H54 (cell line): ENCODE measurements around the gene UAP1L1.

Source experiments
- DNase-seq: peaks from one replicate; pipeline ENCODE4 v3.0.0; 2011; ENCODE audit warnings: low spot score, mixed read lengths; ENCODE audit not compliant: insufficient read length
- FAIRE-seq: peaks from 3 replicates; lab custom pipeline; 2011; peaks lifted over from hg19 to GRCh38; lab: Jason Lieb, UNC
- POLR2A ChIP-seq: IDR thresholded peaks from 2 replicates; pipeline ENCODE4 v1.6.1; 2011; ENCODE audit warnings: low read depth, mild to moderate bottlenecking, low read length

UAP1L1 gene

DNA sequence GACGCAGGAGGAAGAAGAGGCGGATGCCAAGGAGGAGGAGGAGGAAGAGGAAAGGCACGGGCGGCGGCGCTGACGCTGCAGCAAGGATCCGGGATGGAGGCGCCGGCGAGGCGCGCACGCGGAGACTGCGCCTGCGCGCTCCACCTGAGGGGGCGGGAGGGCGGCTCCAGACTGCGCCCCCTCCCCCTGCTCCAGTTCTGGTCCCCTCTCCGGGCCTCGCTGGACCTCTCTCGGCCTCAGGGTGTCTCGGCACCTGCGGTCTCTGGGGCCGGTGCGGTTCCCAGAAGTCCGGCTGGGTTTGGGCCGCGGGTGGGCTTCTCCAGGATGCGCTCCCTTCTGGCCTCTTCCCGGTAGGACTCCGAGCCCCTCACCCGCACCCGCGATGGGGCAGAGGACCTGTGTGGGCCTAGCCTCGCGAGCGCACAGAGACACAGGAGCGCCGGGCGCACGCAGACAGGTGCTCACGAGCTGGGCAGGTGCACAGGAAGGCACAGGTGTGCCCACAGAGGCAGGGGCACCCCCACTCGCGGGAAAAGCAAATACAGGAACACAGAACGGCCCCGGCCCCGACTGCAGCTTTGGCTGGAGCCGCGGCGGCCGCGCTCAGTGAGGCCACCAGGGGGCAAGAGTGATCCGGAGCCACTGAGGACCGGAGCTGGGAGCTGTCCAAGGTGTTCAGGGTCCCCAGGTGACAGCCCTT, 31.1 kb upstream of the UAP1L1 start, which contains the start of gene NPDC1:
Gene NPDC1, minus strand, starts transcription at position 90 of the 700 bp plus-strand sequence. CDS start 188 bp downstream, outside the sequence.
- DNase-seq (peak; percentile 100), FAIRE-seq (no peak)
- peak; percentile 69; the same call in 1 of the 2 replicates for TF ChIP-seq POLR2A

DNA sequence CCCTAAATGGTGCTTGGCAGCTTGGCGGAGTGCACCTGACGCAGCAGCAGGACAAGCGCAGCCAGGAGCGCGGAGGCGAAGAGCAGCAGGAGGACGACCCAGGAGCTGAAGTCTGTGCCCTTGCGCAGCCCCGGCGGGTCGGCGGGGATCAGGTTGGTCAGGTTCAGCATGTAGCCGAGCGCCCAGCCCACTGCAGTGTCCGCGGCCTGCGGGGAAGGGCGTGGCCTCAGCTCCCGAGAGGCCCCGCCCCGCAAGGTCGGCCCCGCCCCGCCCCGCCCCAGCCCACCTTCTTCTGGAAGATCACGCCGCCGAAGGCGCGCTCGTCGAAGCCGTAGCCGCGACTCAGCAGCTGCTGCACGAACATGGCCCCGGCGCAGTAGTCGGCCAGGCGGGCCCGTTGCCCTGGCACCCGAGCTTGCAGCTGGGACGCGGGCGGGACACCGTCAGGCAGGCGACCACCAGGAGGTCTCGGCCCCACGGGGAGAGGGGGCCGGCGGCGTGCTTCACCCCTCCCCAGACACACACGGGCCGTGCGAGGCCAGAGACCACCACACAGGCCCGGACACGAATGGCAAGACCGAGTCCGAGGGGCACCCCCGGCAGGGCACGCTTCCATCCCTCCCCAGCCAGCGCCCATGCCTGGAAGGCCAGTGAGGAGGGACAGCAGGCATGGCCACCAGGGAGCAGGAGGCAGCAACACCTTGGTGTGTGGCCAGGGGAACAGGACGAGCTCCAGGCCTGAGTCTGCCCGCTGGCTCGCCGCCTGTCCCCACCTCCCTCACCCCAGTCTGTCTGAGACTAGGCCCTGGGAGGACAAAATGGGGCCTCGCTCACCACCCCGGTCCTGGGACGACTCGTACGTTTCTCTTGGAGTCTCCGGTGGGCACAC, 28.4 kb upstream of the UAP1L1 start:
- no peak for TF ChIP-seq POLR2A
- DNase-seq, result no peak
- FAIRE-seq, result no peak

DNA sequence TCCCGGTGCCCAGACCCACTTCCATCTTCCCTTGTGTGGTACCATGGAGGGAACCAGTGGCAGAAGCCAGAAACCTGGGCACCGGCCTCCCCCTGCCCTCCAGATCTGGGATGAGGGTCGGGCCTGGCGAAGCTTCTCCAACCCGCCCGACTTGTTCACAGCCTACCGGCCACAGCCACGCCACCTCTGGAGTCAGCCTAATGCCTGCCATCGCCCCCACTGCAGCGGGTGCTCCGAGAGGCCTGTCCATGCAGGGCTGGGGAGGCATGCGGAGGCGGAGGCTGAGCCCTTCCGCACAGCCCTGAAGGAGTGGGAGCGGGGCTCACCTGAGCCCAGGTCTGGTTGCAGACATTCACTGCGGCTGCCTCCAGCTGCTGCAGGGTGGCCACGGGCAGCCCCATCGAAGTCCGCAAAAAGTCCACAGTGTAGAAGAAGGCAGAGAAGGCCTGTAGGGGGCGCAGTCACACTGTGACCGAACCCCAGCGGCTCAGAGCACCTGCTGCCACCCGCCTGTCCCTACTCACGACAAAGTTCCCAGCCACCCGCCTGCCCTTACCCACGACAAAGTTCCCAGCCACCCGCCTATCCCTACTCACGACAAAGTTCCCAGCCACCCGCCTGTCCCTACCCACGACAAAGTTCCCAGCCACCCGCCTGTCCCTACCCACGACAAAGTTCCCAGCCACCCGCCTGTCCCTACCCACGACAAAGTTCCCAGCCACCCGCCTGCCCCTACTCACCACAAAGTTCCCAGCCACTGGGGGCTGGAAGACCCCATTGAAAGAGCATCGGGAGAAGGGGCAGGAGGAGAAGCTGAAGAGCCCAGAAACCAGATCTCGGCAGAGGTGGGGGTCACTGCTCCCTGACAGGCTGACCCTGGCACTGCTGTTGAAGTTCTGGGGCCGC, 27.5 kb upstream of the UAP1L1 start:
- DNase-seq (peak; percentile 94), FAIRE-seq (no peak)
- TF ChIP-seq POLR2A, result no peak

DNA sequence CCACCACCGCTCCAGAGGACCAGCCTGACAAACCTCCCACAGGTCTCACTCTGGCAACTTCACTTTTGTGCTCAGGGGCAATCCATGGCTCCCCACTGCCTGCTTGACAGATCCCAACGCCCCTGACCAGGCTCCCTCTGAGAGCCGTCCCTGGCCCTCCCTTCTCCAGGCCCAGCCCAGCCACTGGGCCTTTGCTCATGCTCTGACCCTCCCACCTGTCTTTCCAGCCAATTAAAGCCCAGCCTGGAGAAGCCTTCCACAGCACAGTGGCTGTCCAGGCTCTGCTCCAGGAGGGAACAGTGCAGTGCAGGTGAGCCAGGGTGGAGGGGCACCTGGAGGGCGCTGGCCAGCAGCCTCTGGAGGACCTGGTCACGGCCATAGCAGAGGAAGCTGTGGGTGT, 26.7 kb upstream of the UAP1L1 start:
- FAIRE-seq (peak; percentile 20), DNase-seq (peak; percentile 97)
- no peak for TF ChIP-seq POLR2A

- peak; percentile 72 for FAIRE-seq
- TF ChIP-seq POLR2A, result no peak
- peak; percentile 100 for DNase-seq
These were observed 26.1 kb upstream of the UAP1L1 start for GRCh38 chr9:137051145-137051724.

- DNase-seq (no peak), FAIRE-seq (no peak)
- TF ChIP-seq POLR2A, result no peak
These were observed 25.0 kb upstream of the UAP1L1 start for GRCh38 chr9:137052293-137052692.

GRCh38 chr9:137052998-137053943, 24.0 kb upstream of the UAP1L1 start:
- DNase-seq (no peak), FAIRE-seq (no peak)
- TF ChIP-seq POLR2A, result no peak

DNA sequence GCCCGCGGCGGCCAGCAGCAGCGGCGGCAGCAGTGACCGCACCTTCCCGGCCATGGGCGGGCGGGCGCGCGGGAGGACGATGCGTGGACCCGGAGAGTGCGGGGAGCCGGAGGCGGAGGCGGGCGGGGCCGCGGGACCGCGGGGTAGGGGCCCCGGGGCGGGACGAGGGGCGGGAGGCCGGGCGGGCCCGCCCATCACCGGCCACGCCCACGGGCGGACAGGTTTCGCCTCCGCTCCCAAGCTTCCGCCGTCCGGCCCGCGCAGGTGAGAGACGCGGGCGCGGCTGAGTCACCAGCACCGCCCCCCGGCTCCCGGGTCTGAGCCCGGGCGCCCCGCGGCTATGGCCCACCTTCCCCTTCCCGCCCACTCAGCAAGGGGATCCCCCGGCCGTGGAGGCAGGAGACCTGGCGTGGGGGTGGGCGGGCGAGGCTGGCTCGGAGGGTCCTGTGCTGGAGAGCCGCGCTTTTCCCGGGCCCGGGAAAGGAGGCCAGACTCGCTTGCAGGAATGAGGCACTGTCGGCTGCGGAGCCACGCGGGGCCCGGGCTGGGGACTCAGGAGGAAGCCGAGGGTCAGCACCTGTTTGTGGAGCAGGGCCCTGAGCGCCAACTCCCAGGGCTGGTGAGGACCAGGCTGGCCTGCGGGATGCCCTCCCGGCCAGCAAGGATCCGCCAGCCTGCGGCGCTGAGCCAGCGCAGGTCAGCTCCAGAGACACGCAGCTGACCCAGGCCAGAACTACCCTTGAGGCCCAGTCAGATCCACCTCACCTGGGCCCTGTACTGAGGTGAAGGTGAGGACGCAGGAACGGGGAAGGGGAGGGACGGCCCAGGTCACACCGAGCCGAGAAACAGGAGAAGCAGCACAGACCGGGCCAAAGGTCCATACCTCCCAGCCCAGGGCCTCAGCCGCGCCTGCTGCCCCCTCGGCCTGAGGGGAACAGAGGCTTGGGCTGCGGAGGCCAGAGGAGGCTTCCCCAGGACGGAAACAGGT, 23.1 kb upstream of the UAP1L1 start, which contains the start of gene ENTPD2:
Gene ENTPD2, minus strand, starts transcription at position 118 of the 988 bp plus-strand sequence. Its CDS starts 64 bp downstream, at position 54.
- no peak for TF ChIP-seq POLR2A
- FAIRE-seq, result no peak
- DNase-seq, result no peak

- no peak for FAIRE-seq
- no peak for DNase-seq
- TF ChIP-seq POLR2A, result no peak
These were observed 22.4 kb upstream of the UAP1L1 start for GRCh38 chr9:137054932-137055384.

- no peak for TF ChIP-seq POLR2A
- DNase-seq (peak; percentile 83), FAIRE-seq (no peak)
These were observed 21.6 kb upstream of the UAP1L1 start for GRCh38 chr9:137055385-137056364.
